ENCODE results near the gene MRPL33.

The MRPL33 gene

DNA sequence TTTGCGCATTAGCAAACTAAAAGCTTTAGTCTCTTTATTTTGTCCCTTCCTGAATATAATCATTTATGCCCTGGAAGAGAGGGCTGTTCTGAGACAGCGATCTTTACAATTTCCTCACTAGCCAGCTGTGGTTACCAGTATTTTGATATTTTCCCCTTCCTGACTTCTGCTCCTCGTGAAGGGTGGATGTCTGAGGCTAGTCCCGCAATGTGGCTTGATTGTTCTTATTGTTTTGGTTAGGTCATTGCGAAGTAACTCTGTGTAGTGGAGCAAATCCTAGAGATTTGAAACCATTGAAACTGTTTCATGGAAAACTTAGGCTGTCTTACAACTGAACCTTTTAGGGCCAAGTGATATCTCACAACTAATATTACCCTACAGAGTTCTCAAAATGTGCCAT lies 2.4 kb downstream of the MRPL33 start:
- Mint-ChIP-seq H3K4me1 (ENCODE audit: low read depth) (peaks cover 50% of the 10 kb centered on the region), H3K4me3 (no peak overlapping the region), H3K9me3 (no peaks in the 10 kb centered on the region), H3K27me3 (no peaks in the 10 kb centered on the region), H3K27ac (peak overlapping the region; percentile 8), H3K36me3 (ENCODE audit: low read depth) (peaks cover 47% of the 10 kb centered on the region)
- intact Hi-C loops (cut with micrococcal nuclease): loop anchor here (5.0 kb wide), 1 partner anchor 113 kb away; no protein-coding TSS in a partner anchor

DNA sequence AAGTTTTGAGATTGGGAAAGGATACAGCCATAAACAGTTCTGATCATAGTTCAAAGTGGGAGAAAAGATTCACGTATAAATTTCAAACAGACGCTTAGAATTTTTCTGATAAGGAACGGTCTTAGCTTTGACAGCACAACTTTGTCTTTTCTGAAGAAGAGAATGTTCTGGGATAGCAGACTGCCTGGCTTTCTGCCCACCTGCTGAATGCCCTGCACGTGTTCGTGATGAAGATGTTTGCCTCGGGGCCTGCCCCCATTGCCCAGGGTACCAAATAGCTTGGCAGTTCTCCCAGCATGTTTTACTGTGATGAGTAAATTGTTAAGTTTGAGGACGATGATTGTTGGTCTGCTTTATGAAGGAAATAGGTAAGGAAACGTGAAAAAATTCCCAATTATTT lies 4.6 kb downstream of the MRPL33 start:
- Mint-ChIP-seq H3K4me1 (ENCODE audit: low read depth) (peaks cover 47% of the 10 kb centered on the region), H3K27ac (no peak overlapping the region), H3K36me3 (ENCODE audit: low read depth) (peaks cover 63% of the 10 kb centered on the region)

DNA sequence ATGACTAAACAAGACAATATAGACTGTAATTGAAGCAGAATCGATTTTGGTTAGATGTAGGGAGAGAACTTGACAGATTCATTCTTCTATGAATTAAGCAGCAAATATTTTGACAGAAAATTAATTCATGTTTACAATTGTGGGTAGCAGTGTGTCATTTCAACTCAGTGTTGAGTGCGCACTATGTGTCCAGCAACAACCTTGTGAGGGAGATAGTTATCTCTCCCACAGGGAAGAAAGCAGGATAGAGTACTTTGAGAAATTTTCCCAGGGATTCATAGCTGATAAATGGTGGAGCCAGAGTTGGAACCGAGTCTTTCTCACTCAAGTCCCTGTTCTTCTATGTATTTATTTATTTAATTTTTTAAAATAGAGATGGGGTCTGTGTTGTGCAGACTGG lies 5.2 kb downstream of the MRPL33 start:
- peaks cover 57% of the 10 kb centered on the region for H3K36me3 Mint-ChIP-seq (ENCODE audit: low read depth)
- H3K27me3 Mint-ChIP-seq: no peaks in the 10 kb centered on the region
- no peaks in the 10 kb centered on the region for H3K9me3 Mint-ChIP-seq
- H3K4me1 Mint-ChIP-seq (ENCODE audit: low read depth): peaks cover 44% of the 10 kb centered on the region
- no peak overlapping the region for H3K27ac Mint-ChIP-seq
- intact Hi-C loops (cut with micrococcal nuclease): no loop called here
- H3K4me3 Mint-ChIP-seq: no peak overlapping the region

More for the DNA sequence above, 4.6 kb downstream of the MRPL33 start:
- Mint-ChIP-seq H3K9me3 (no peaks in the 10 kb centered on the region), H3K27me3 (no peaks in the 10 kb centered on the region), H3K4me3 (no peak overlapping the region)
- intact Hi-C loops (cut with micrococcal nuclease): no loop called here

DNA sequence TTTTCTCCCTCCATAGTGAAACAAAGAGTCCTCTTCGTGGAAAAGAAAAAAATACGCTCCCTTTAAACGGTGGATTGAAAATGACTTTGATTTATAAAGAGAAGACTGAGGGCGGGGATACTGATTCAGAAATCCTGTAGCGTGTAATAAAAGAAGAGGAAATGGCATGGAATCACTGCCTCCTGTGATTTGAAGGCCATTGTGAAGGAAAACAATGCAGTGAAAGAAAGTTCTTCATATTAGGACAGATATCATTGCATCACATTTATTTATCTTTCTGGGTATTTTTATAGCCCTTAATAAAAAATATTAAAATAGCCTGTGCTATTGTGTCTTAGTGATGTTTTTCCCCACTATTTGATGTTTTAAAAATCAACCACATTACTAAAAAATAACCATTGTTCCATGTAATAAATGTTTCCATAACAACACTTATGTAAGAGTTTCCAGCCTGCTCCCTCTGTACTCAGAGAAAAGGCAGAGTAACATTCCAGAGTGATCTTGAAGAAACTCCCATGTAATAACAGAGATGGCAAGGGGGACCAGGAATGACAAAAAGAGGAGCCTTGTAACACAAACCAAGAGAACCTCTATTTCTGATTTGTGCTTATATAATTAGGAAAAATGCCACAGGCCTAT lies 8.0 kb downstream of the MRPL33 start:
- H3K36me3 Mint-ChIP-seq (ENCODE audit: low read depth): peaks cover 42% of the 10 kb centered on the region

DNA sequence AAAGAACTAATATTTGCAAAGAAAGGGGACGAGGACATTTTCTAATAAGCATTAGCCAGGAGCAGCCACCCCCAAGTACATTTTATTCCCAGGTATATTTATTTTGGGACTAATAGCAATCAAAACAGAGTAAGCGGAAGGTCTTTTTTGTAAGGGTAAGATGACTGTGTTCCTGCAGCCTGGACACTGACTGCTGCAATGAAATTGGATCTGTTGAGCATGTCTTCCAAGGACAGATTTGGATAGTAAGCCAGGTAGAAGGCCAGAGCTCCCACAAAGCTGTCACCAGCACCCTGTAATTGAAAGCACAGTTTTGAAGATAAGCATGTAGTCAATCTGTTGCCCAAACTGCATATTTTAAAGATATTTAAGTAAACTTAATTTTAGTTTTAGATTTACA lies 10.0 kb downstream of the MRPL33 start:
- H3K9me3 Mint-ChIP-seq: no peaks in the 10 kb centered on the region
- peaks cover 10% of the 10 kb centered on the region for H3K4me1 Mint-ChIP-seq (ENCODE audit: low read depth)
- H3K27me3 Mint-ChIP-seq: no peaks in the 10 kb centered on the region
- no peak overlapping the region for H3K4me3 Mint-ChIP-seq
- H3K36me3 Mint-ChIP-seq (ENCODE audit: low read depth): peaks cover 26% of the 10 kb centered on the region
- H3K27ac Mint-ChIP-seq: no peak overlapping the region
- intact Hi-C loops (cut with micrococcal nuclease): no loop called here

More for the DNA sequence above, 8.0 kb downstream of the MRPL33 start:
- Mint-ChIP-seq H3K9me3 (no peaks in the 10 kb centered on the region), H3K27ac (no peak overlapping the region), H3K4me1 (ENCODE audit: low read depth) (peaks cover 24% of the 10 kb centered on the region), H3K4me3 (no peak overlapping the region), H3K27me3 (no peaks in the 10 kb centered on the region)
- intact Hi-C loops (cut with micrococcal nuclease): no loop called here

DNA sequence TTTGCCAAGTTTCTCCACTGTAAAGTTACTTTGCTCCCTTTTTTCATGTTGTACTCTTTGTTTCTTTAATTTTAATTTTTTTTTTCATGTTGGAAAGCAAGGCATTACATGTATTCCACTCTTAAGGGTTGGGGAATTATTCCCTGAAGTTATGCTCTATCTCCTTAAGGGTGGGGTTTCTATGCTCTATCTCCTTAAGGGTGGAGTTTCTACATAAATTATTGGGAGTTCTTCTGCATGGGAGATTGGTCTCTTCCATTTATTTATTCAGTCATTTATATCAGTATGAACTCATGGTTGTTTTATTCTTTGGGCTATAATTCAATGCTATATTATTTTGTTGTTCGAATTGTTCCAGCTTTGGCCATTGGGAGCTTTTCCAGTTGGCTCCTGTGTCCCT lies 11.2 kb downstream of the MRPL33 start:
- Mint-ChIP-seq H3K9me3 (no peaks in the 10 kb centered on the region), H3K4me3 (no peak overlapping the region), H3K27me3 (no peaks in the 10 kb centered on the region), H3K27ac (no peak overlapping the region), H3K36me3 (ENCODE audit: low read depth) (peaks cover 24% of the 10 kb centered on the region), H3K4me1 (ENCODE audit: low read depth) (peaks cover 10% of the 10 kb centered on the region)
- intact Hi-C loops (cut with micrococcal nuclease): no loop called here

DNA sequence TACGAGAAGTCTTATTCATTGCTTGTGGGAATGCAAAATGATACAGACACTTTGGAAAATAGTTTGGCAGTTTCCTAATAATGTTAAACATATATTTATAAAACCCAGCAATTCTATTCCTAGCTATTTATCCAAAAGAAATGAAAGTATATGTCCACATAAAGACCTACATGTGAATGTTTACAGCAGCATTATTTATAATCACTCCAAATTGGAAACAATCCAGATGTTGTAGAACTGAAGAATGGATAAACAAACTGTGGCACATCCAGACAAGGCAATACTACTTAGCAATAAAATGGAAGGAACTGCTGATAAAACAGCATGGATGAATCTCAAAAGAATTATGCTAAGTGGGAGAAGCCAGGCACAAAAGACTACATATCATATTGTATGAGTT lies 19.3 kb downstream of the MRPL33 start:
- Mint-ChIP-seq H3K27ac (no peak overlapping the region), H3K27me3 (no peaks in the 10 kb centered on the region), H3K9me3 (no peaks in the 10 kb centered on the region), H3K36me3 (ENCODE audit: low read depth) (no peaks in the 10 kb centered on the region), H3K4me1 (ENCODE audit: low read depth) (peaks cover 16% of the 10 kb centered on the region), H3K4me3 (no peak overlapping the region)
- intact Hi-C loops (cut with micrococcal nuclease): no loop called here

DNA sequence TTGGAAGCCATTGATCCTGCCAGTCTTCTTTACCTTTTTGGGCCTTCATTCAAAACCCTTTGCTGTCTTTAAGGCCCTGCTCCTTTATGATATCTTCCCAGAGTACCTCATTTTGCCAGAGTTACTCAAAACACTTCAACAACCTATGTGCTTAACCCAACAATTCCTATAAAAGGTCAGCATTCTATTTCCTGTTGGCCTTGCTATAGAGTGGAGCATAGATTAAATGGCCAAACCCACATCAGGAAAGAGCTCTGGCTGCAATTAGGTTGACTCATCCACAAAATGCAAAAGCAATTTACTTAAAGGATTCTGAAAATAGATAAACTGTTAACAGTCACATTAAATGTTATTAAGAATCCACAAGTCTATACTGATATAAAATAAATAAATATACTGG lies 21.2 kb downstream of the MRPL33 start:
- no peak overlapping the region for H3K4me3 Mint-ChIP-seq
- no peaks in the 10 kb centered on the region for H3K36me3 Mint-ChIP-seq (ENCODE audit: low read depth)
- H3K4me1 Mint-ChIP-seq (ENCODE audit: low read depth): peaks cover 33% of the 10 kb centered on the region
- intact Hi-C loops (cut with micrococcal nuclease): no loop called here
- no peak overlapping the region for H3K27ac Mint-ChIP-seq
- no peaks in the 10 kb centered on the region for H3K27me3 Mint-ChIP-seq
- H3K9me3 Mint-ChIP-seq: no peaks in the 10 kb centered on the region

DNA sequence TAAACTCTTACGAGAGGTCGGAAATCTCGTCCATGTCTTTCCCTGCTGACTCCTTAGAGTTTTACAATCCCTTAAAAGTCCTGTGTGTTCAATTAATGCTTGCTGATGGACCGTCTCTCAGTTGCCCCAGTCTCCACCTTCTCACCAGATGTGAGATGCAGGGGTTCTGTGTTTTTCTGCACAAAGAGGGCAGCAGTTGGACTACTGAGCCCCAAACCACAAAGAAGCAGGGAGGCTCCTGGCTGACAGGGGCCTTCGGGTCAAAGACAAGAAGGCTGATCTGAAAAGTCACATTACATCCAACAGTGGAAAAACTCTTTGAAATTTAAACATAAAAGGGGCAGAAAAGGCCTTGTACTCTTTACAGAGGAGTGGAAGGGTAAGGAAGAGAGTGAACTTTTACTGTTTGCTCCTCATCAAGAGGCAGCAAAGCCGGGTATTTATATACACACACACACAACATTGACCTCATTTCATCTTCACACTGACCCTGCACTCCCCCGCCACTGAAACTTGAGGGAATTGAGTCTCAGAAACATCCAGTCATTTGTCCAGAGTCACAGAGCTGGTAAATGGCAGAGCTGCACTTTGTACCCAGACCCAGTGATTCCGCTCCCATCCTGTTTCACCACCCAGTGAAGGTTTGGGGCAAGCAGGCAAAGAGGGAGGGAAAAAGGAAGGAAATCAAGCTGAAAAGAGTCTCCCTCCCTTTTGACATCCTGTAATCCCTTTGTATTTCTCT lies 23.7 kb downstream of the MRPL33 start:
- Mint-ChIP-seq H3K4me3 (no peak overlapping the region), H3K4me1 (ENCODE audit: low read depth) (peaks cover 51% of the 10 kb centered on the region), H3K9me3 (peaks cover 8% of the 10 kb centered on the region), H3K27ac (no peak overlapping the region), H3K27me3 (no peaks in the 10 kb centered on the region), H3K36me3 (ENCODE audit: low read depth) (no peaks in the 10 kb centered on the region)
- intact Hi-C loops (cut with micrococcal nuclease): no loop called here

DNA sequence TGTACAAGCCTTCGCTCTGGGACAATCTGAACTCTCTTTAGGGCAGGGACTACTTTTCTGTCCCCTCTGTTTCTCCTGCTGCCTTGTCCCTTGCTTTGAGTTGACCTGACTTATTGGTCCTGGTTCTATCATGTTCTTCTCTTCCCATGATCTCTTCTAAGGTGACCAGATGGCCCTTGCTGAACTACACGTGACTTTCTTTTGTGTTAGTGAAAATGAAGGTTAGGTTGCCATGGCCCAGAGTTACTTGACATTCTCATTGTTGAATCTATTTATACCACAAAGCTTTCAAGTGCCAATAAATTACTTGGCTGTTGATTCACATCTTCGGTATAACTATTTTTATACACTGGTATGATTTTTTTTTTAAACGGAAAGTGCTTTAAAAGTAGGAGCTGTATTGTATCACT lies 24.4 kb downstream of the MRPL33 start:
- Mint-ChIP-seq H3K4me3 (no peak overlapping the region), H3K4me1 (ENCODE audit: low read depth) (peaks cover 51% of the 10 kb centered on the region), H3K36me3 (ENCODE audit: low read depth) (no peaks in the 10 kb centered on the region), H3K9me3 (peaks cover 8% of the 10 kb centered on the region), H3K27ac (no peak overlapping the region), H3K27me3 (no peaks in the 10 kb centered on the region)
- intact Hi-C loops (cut with micrococcal nuclease): no loop called here

DNA sequence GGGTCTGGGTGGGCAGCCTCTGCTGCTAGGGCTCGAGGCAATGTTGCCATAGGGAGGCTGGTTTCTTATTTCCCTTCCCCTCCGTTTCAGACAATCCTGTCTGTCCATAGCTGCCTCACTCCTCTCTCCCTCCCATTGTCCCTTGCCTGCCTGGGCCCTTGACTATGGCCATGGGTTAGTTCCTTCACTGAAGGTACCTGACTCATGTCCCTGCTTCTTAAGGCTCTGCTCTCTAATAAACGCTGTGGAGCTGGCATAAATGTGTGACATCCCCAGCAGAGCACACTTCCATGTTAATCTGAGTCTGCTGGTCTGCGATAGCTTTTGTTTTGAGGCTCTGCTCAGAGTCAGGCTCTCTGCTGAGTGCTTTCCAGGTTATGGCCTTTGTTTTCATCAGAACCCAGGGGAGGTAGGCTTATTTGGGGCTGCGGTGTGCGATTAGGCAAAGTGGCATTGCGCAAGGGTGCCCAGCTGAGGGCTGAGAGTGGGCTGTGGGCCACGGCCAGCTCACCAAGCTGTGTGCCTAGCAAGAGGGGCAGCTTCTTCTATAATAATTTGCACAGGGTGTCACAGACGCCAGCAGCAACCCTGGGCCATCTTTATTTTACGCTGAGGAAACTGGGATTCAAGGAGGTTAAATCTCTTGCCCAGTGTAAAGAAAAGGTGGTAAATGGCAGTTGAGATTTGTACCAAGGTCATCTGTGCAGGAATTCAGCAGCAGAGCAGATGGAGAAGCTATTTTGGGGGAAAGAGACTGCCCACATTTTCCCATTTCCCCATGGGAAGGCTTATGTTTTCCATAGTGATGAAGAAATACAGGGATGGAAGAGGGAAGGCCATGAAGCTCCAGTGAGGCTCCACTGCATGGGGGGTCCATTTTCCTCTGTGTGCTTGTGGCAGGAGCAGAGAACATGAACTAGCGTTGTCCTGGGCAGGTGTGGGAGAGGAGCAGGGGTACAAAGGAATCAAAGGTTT lies 25.6 kb downstream of the MRPL33 start:
- peaks cover 53% of the 10 kb centered on the region for H3K4me1 Mint-ChIP-seq (ENCODE audit: low read depth)
- intact Hi-C loops (cut with micrococcal nuclease): no loop called here
- H3K27me3 Mint-ChIP-seq: no peaks in the 10 kb centered on the region
- H3K4me3 Mint-ChIP-seq: no peak overlapping the region
- H3K27ac Mint-ChIP-seq: no peak overlapping the region
- peaks cover 8% of the 10 kb centered on the region for H3K9me3 Mint-ChIP-seq
- H3K36me3 Mint-ChIP-seq (ENCODE audit: low read depth): no peaks in the 10 kb centered on the region

DNA sequence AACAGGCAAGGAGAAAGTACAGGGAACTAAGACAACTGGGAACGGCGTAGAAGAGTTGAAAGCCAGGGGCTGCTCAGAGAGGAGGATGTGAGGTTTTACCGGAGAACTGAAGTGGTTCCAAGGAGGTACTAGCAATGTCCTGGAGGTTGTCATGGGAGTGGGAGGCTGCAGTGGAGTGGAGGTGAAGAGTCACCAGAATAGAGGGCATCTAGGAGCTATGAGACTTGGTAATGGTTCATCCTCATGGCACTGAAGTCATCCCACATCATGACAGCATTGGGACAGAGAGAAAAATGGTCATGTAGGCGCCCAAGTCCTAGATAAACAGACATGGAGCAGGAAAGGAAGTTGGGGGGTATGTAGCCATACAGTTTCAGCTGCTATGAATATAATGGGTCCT lies 26.3 kb downstream of the MRPL33 start:
- Mint-ChIP-seq H3K9me3 (peaks cover 8% of the 10 kb centered on the region), H3K36me3 (ENCODE audit: low read depth) (no peaks in the 10 kb centered on the region), H3K4me3 (no peak overlapping the region), H3K27me3 (no peaks in the 10 kb centered on the region), H3K27ac (no peak overlapping the region), H3K4me1 (ENCODE audit: low read depth) (peaks cover 55% of the 10 kb centered on the region)
- intact Hi-C loops (cut with micrococcal nuclease): no loop called here

DNA sequence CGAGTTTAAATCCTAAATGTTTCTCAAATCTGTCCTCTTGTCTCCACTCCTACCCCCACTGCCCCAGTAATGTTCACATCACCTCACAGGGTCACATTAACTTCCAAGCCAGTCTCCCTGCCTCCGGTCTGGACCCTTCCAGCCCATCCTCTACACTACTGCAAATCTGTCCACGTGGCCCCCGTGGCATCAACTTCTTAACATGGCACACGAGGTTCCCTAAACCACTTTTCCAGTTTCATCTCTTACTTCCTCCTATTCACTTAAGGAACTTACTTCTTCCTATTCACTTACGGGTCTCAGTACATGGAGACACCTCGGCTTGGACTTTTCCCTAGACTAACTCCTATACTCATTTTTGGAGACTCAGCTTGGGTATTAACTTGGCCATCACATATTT lies 27.0 kb downstream of the MRPL33 start:
- intact Hi-C loops (cut with micrococcal nuclease): no loop called here
- Mint-ChIP-seq H3K9me3 (peaks cover 8% of the 10 kb centered on the region), H3K36me3 (ENCODE audit: low read depth) (no peaks in the 10 kb centered on the region), H3K27ac (no peak overlapping the region), H3K27me3 (no peaks in the 10 kb centered on the region), H3K4me1 (ENCODE audit: low read depth) (peaks cover 61% of the 10 kb centered on the region), H3K4me3 (no peak overlapping the region)

Measured in dendritic cell treated with granulocyte-macrophage colony-stimulating factor and Interleukin-4, amounts not matched to agents 40 ng/mL and 50 ng/mL, for 4 days (primary cell).